PC-9 (cell line): Measurements from ENCODE around the gene SLC4A1. TPM values are rescaled to one million over a fixed set of nuclear protein-coding genes. Genes with fewer than 3 reads are reported as not detected.

Experiments
- BruUV-seq: library from RNA; stranded (reverse); fragments of 400-500 nt; replicated peaks from 2 replicates; lab custom pipeline; 2021; lab: Mats Ljungman, UMichigan
- CTCF ChIA-PET: fragments of 300-600 bp; sonication (Branson Sonifier 250); formaldehyde crosslinking; loops from one replicate; lab custom pipeline; 2022; ENCODE audit warnings: antibody characterized with exemption; lab: Charles Lee
- POLR2A ChIA-PET: fragments of 300-600 bp; sonication (Branson Sonifier 250); formaldehyde crosslinking; loops from one replicate; lab custom pipeline; 2022; ENCODE audit warnings: antibody characterized with exemption; ENCODE audit not compliant: unreplicated experiment; lab: Charles Lee
- DNase-seq, 2 experiments: peaks; one replicate each; pipeline versions ENCODE4 v3.0.0 to v3.0.0-alpha.2; 2015 to 2022; ENCODE audit warnings: mixed read lengths in 1 of 2
- H2AFZ ChIP-seq: fragments of 200-600 bp; sonication (generic); 2 replicates; pipeline ENCODE4 v1.8.1; 2017; ENCODE audit warnings: antibody characterized with exemption
- H3F3A ChIP-seq: fragments of 200-600 bp; sonication (generic); 2 replicates; pipeline ENCODE4 v1.8.1; 2017; ENCODE audit warnings: antibody characterized with exemption, mild to moderate bottlenecking, low read depth; ENCODE audit not compliant: insufficient read depth
- H3K27ac ChIP-seq: fragments of 200-600 bp; sonication (generic); 2 replicates; pipeline ENCODE4 v1.6.1; 2016; ENCODE audit warnings: mixed run types
- H3K27me3 ChIP-seq: fragments of 200-600 bp; sonication (generic); 2 replicates; pipeline ENCODE4 v1.6.1; 2016; ENCODE audit warnings: low read depth, mixed run types; ENCODE audit not compliant: insufficient read depth
- H3K36me3 ChIP-seq: fragments of 200-600 bp; sonication (generic); 2 replicates; pipeline ENCODE4 v1.6.1; 2016; ENCODE audit warnings: low read depth, mixed run types
- H3K4me1 ChIP-seq: fragments of 200-600 bp; sonication (generic); replicated peaks from 2 replicates; pipeline ENCODE4 v1.6.1; 2016; ENCODE audit warnings: mixed run types; ENCODE audit not compliant: insufficient read depth
- H3K4me2 ChIP-seq: fragments of 200-600 bp; sonication (generic); 2 replicates; pipeline ENCODE4 v1.6.1; 2017; ENCODE audit warnings: mixed run types
- H3K4me3 ChIP-seq: fragments of 200-600 bp; sonication (generic); 2 replicates; pipeline ENCODE4 v1.6.1; 2016; ENCODE audit warnings: mixed run types
- H3K79me2 ChIP-seq: fragments of 200-600 bp; sonication (generic); 2 replicates; pipeline ENCODE4 v1.6.1; 2017; ENCODE audit warnings: low read depth, mixed run types
- H3K9me2 ChIP-seq: fragments of 200-600 bp; sonication (generic); 2 replicates; pipeline ENCODE4 v1.8.1; 2017; ENCODE audit warnings: mild to moderate bottlenecking; ENCODE audit not compliant: insufficient read depth
- H3K9me3 ChIP-seq: fragments of 200-600 bp; sonication (generic); 2 replicates; pipeline ENCODE4 v1.8.1; 2016; ENCODE audit warnings: low read depth; ENCODE audit not compliant: insufficient read depth
- H4K20me1 ChIP-seq: fragments of 200-600 bp; sonication (generic); 2 replicates; pipeline ENCODE4 v1.8.1; 2017; ENCODE audit not compliant: insufficient read depth
- EZH2 ChIP-seq: fragments of 200-600 bp; sonication (generic); IDR thresholded peaks from 2 replicates; pipeline ENCODE4 v1.8.0; 2017; ENCODE audit warnings: antibody characterized with exemption, low read depth
- intact Hi-C: fragments of 100-400 bp; cut with micrococcal nuclease; formaldehyde crosslinking; loops from one replicate; pipeline ENCODE4 v1.10.0; 2022; ENCODE audit not compliant: unreplicated experiment
- total RNA-seq: library from RNA; stranded (reverse); gene quantifications from 2 replicates; pipeline ENCODE4 v1.2.3, GENCODE V29; 2021
- TF ChIP-seq, protein P1 (sequence below): fragments of 200-600 bp; sonication (generic); conservative IDR thresholded peaks from 2 replicates; pipeline ENCODE4 v1.6.1; 2017; ENCODE audit warnings: mixed run types, antibody characterized with exemption, mild to moderate bottlenecking, moderate library complexity

Gene SLC4A1
- total RNA-seq, 1 experiment from 2014 or later = not detected

DNA sequence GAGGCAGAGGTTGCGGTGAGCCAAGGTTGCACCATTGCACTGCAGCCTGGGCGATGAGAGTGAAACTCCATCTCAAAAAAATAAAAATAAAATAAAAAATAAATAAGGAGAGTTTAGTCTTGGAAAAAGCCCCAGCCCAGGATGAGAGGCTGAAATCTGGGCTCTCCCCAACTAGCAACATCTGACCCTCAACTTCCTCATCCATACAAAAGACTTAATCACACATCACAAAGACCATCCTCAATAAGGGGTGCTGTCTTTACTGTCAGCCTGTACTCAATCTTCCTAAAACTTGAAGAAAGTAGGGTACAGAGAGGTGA is 11.4 kb upstream of the SLC4A1 start:
- Histone ChIP-seq H3K36me3 (no peaks in the 10 kb centered on the region), H3K27ac (no peak overlapping the region), H3K79me2 (no peaks in the 10 kb centered on the region), H4K20me1 (no peaks in the 10 kb centered on the region), H3K4me2 (peak overlapping the region; percentile 40; the same call in 1 of the 2 replicates), H3K4me1 (0 out of 2 replicates have a peak, but pooled peaks cover 5% of the 10 kb centered on the region), H3F3A (no peaks in the 10 kb centered on the region), H2AFZ (no peak overlapping the region), H3K4me3 (no peak overlapping the region), H3K9me2 (no peaks in the 10 kb centered on the region), H3K9me3 (no peaks in the 10 kb centered on the region), H3K27me3 (no peaks in the 10 kb centered on the region)
- ChIA-PET POLR2A (no interaction called here), CTCF (interaction anchor here (0.6 kb wide), 1 partner anchor 61 kb away, joined by 3 read pairs; no protein-coding TSS in a partner anchor)
- BruUV-seq = no TSS peak
- TF ChIP-seq, protein P1, sequence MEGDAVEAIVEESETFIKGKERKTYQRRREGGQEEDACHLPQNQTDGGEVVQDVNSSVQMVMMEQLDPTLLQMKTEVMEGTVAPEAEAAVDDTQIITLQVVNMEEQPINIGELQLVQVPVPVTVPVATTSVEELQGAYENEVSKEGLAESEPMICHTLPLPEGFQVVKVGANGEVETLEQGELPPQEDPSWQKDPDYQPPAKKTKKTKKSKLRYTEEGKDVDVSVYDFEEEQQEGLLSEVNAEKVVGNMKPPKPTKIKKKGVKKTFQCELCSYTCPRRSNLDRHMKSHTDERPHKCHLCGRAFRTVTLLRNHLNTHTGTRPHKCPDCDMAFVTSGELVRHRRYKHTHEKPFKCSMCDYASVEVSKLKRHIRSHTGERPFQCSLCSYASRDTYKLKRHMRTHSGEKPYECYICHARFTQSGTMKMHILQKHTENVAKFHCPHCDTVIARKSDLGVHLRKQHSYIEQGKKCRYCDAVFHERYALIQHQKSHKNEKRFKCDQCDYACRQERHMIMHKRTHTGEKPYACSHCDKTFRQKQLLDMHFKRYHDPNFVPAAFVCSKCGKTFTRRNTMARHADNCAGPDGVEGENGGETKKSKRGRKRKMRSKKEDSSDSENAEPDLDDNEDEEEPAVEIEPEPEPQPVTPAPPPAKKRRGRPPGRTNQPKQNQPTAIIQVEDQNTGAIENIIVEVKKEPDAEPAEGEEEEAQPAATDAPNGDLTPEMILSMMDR = no peak
- no peak for TF ChIP-seq EZH2
- intact Hi-C loops = no loop called here
- DNase-seq = no peak

DNA sequence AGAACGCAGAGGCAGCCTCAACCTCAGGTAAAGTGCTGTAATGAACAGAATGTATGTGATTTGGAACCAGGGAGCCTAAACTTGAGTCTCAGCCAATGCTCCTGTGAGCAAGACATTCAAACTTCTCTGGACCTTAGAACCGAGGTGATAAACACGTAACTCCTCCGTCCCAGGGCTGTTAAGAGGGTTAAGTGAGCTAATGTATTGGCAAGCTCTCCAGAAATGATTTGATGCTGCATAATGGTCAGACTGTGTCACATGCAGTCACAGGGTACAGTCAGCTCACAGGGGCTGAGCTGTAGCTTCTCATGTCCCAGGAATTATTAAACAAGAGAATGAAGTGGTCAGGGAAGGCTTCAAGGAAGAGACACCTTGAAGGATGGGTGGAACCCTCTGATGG is 10.0 kb upstream of the SLC4A1 start:
- DNase-seq = no peak
- Histone ChIP-seq H3K9me2 (no peaks in the 10 kb centered on the region), H3K4me3 (no peak overlapping the region), H3K36me3 (no peaks in the 10 kb centered on the region), H3K9me3 (no peaks in the 10 kb centered on the region), H2AFZ (no peak overlapping the region), H3K27ac (no peak overlapping the region), H3F3A (no peaks in the 10 kb centered on the region), H3K27me3 (no peaks in the 10 kb centered on the region), H3K4me1 (0 out of 2 replicates have a peak, but pooled peaks cover 5% of the 10 kb centered on the region), H3K4me2 (no peak overlapping the region), H4K20me1 (no peaks in the 10 kb centered on the region), H3K79me2 (no peaks in the 10 kb centered on the region)
- ChIA-PET POLR2A (interaction anchor here (0.6 kb wide), 1 partner anchor 415 kb away, joined by 3 read pairs; no protein-coding TSS in a partner anchor), CTCF (no interaction called here)
- TF ChIP-seq, protein P1 = no peak
- TF ChIP-seq EZH2 = no peak
- no TSS peak for BruUV-seq
- intact Hi-C loops = no loop called here

DNA sequence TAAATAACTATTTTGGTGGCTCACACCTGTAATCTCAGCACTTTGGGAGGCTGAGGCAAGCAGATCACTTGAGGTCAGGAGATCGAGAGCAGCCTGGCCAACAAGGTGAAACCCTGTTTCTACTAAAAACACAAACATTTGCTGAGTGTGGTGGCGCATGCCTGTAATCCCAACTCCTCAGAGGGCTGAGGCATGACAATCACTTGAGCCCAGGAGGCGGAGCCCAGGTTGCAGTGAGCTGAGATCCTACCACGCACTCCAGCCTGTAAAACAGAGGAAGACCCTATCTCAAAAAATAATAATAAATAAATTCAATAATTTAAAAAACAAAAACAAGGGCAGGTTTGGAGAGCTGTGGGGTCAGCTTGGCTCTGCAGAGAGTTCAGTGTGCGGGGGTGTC is 5.7 kb upstream of the SLC4A1 start:
- TF ChIP-seq EZH2 = no peak
- TF ChIP-seq, protein P1 = no peak
- no peaks in the 10 kb centered on the region for H3K9me3 ChIP-seq
- ChIA-PET CTCF (no interaction called here), POLR2A (no interaction called here)
- H3K27ac ChIP-seq = no peak overlapping the region
- no TSS peak for BruUV-seq
- H3K4me2 ChIP-seq = no peak overlapping the region
- no peaks in the 10 kb centered on the region for H3K36me3 ChIP-seq
- 0 out of 2 replicates have a peak, but pooled peaks cover 4% of the 10 kb centered on the region for H3K27me3 ChIP-seq
- H3K79me2 ChIP-seq = no peaks in the 10 kb centered on the region
- intact Hi-C loops = no loop called here
- H4K20me1 ChIP-seq = no peaks in the 10 kb centered on the region
- H3F3A ChIP-seq = no peaks in the 10 kb centered on the region
- DNase-seq = no peak
- H3K4me1 ChIP-seq = no peaks in the 10 kb centered on the region
- no peaks in the 10 kb centered on the region for H3K9me2 ChIP-seq
- no peak overlapping the region for H3K4me3 ChIP-seq
- H2AFZ ChIP-seq = no peak overlapping the region
